Measurements from ENCODE around the gene DIRAS1.

- no peak for TF ChIP-seq MXI1 (IDR thresholded peaks at IDR 0.05; ENCODE audit: borderline replicate concordance, low read depth, low read length)
- TF ChIP-seq BHLHE40 (IDR thresholded peaks at IDR 0.05; ENCODE audit: low read depth, low read length) = no peak
- no peak for TF ChIP-seq POLR2A (IDR thresholded peaks at IDR 0.05; ENCODE audit: low read depth, low read length)
Observed at GRCh38 chr19:2740314-2740656, 19.1 kb upstream of the DIRAS1 start.
